ENCODE data around the gene DOCK2.
"Not testable (repeated sequence)": the region's sequence is repeated elsewhere in the genome, so short reads cannot be mapped to it uniquely, and the experiment has no call there.

DOCK2 gene

GRCh38 chr5:169757016-169757415, 119.9 kb downstream of the DOCK2 start:
- Histone ChIP-seq H3K4me3 (ENCODE audit: low read depth in 1 of 5, low read length in 5 of 5) (no peak overlapping the region), H3K27ac (ENCODE audit: low read depth, low read length) (no peak overlapping the region), H3K36me3 (ENCODE audit: control insufficient read depth in 5 of 5, insufficient read depth in 5 of 5, low read length in 5 of 5) (peaks cover 0 to 9% (median 0%) of the 10 kb centered on the region in 5 donors), H3K9ac (ENCODE audit: low read length in 5 of 5) (no peak overlapping the region), H3K27me3 (ENCODE audit: control insufficient read depth in 5 of 5, insufficient read depth in 4 of 5, low read length in 5 of 5) (no peaks in the 10 kb centered on the region), H3K9me3 (ENCODE audit: control insufficient read depth in 5 of 5, low read length in 5 of 5) (no peaks in the 10 kb centered on the region), H3K4me1 (ENCODE audit: control insufficient read depth in 5 of 5, insufficient read depth in 5 of 5, low read length in 5 of 5) (peaks cover 0 to 3% (median 0%) of the 10 kb centered on the region in 5 donors)

GRCh38 chr5:169758886-169759285, 121.8 kb downstream of the DOCK2 start:
- Histone ChIP-seq H3K27me3 (ENCODE audit: control insufficient read depth in 5 of 5, insufficient read depth in 4 of 5, low read length in 5 of 5) (no peaks in the 10 kb centered on the region), H3K9me3 (ENCODE audit: control insufficient read depth in 5 of 5, low read length in 5 of 5) (no peaks in the 10 kb centered on the region), H3K27ac (ENCODE audit: low read depth, low read length) (no peak overlapping the region), H3K4me1 (ENCODE audit: control insufficient read depth in 5 of 5, insufficient read depth in 5 of 5, low read length in 5 of 5) (peaks cover 0 to 1% (median 0%) of the 10 kb centered on the region in 5 donors), H3K4me3 (ENCODE audit: low read depth in 1 of 5, low read length in 5 of 5) (no peak overlapping the region), H3K36me3 (ENCODE audit: control insufficient read depth in 5 of 5, insufficient read depth in 5 of 5, low read length in 5 of 5) (peaks cover 0 to 9% (median 0%) of the 10 kb centered on the region in 5 donors), H3K9ac (ENCODE audit: low read length in 5 of 5) (no peak overlapping the region)

GRCh38 chr5:169760229-169760628, 123.2 kb downstream of the DOCK2 start:
- no peaks in the 10 kb centered on the region for H3K9me3 ChIP-seq (ENCODE audit: control insufficient read depth in 5 of 5, low read length in 5 of 5)
- no peak overlapping the region for H3K9ac ChIP-seq (ENCODE audit: low read length in 5 of 5)
- no peak overlapping the region for H3K27ac ChIP-seq (ENCODE audit: low read depth, low read length)
- peaks cover 0 to 13% (median 0%) of the 10 kb centered on the region in 5 donors for H3K36me3 ChIP-seq (ENCODE audit: control insufficient read depth in 5 of 5, insufficient read depth in 5 of 5, low read length in 5 of 5)
- no peaks in the 10 kb centered on the region for H3K27me3 ChIP-seq (ENCODE audit: control insufficient read depth in 5 of 5, insufficient read depth in 4 of 5, low read length in 5 of 5)
- H3K4me1 ChIP-seq (ENCODE audit: control insufficient read depth in 5 of 5, insufficient read depth in 5 of 5, low read length in 5 of 5) = no peaks in the 10 kb centered on the region
- H3K4me3 ChIP-seq (ENCODE audit: low read depth in 1 of 5, low read length in 5 of 5) = no peak overlapping the region

DNA sequence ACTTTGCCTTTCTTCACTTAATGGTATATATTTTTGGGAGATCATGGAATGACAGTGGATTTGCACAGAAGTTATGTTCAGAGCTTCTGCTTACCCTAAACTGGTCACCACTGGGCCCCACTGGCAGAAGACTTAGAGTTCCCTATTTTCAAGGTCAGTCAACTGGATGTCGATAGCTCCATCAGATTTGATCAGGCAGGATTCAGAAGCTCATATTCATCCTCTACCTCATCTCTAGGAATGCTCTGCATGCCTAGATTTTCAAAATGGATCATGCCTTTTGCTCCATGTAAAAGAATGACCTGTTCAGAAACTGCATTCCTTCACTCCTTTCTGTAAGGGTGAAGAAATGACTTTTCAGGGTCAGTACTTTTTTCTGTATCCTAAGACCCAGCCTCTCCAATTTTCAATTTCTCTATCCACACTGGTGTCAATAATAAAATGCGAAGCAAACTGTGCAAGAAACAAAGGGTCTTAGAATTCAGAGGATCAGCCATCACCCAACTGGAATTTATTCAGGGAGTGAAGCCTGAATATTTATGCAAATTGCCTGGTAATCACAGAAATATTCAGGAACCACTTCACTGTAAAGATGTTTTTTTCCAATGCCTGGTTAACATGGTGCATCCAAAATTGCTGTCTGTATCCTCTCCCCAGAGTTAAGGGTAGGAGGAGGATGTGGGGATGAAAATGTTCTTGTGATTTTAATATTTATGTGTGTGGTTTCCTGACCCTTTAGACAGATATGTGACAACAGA, 125.4 kb downstream of the DOCK2 start:
- Histone ChIP-seq H3K36me3 (ENCODE audit: control insufficient read depth in 5 of 5, insufficient read depth in 5 of 5, low read length in 5 of 5) (peaks cover 0 to 6% (median 0%) of the 10 kb centered on the region in 5 donors), H3K4me1 (ENCODE audit: control insufficient read depth in 5 of 5, insufficient read depth in 5 of 5, low read length in 5 of 5) (no peaks in the 10 kb centered on the region), H3K9me3 (ENCODE audit: control insufficient read depth in 5 of 5, low read length in 5 of 5) (no peaks in the 10 kb centered on the region), H3K27ac (ENCODE audit: low read depth, low read length) (no peak overlapping the region), H3K4me3 (ENCODE audit: low read depth in 1 of 5, low read length in 5 of 5) (no peak overlapping the region), H3K27me3 (ENCODE audit: control insufficient read depth in 5 of 5, insufficient read depth in 4 of 5, low read length in 5 of 5) (no peaks in the 10 kb centered on the region), H3K9ac (ENCODE audit: low read length in 5 of 5) (no peak overlapping the region)

DNA sequence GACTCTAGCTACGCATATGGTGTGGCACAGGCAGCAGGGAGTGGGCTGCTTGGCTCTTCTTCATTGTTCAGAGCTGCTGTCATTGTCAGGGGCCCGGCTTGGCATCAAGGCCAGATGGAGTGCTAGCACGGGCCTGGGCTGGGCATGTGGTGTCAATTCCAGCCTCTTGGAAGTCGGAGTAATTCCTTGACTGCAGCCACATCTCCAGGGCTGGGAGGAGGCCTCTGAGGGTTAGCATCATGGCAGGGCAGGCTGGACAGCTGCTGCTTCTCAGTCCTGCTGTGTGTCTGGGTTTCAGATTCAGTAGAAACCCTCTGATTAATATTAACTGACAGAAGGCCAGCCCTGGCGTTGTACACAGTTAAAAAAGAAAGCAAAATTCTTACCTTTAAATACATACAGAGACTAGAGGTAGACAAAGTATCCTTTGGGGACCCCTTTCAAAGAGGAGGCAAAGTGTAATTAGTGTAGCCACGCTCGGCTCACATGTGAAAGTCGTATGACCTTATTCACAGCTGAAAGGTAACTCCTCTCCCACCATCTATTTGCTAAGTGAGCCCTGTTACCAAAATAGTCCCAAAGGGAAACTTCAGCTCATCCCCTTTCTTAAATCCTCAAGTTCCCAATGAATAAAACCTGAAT, 126.4 kb downstream of the DOCK2 start:
- no peaks in the 10 kb centered on the region for H3K27me3 ChIP-seq (ENCODE audit: control insufficient read depth in 5 of 5, insufficient read depth in 4 of 5, low read length in 5 of 5)
- no peaks in the 10 kb centered on the region for H3K9me3 ChIP-seq (ENCODE audit: control insufficient read depth in 5 of 5, low read length in 5 of 5)
- no peak overlapping the region for H3K27ac ChIP-seq (ENCODE audit: low read depth, low read length)
- H3K4me3 ChIP-seq (ENCODE audit: low read depth in 1 of 5, low read length in 5 of 5) = no peak overlapping the region
- H3K4me1 ChIP-seq (ENCODE audit: control insufficient read depth in 5 of 5, insufficient read depth in 5 of 5, low read length in 5 of 5) = no peaks in the 10 kb centered on the region
- peaks cover 0 to 6% (median 0%) of the 10 kb centered on the region in 5 donors for H3K36me3 ChIP-seq (ENCODE audit: control insufficient read depth in 5 of 5, insufficient read depth in 5 of 5, low read length in 5 of 5)
- H3K9ac ChIP-seq (ENCODE audit: low read length in 5 of 5) = no peak overlapping the region

- Histone ChIP-seq H3K36me3 (ENCODE audit: control insufficient read depth in 5 of 5, insufficient read depth in 5 of 5, low read length in 5 of 5) (peaks cover 0 to 6% (median 0%) of the 10 kb centered on the region in 5 donors), H3K27me3 (ENCODE audit: control insufficient read depth in 5 of 5, insufficient read depth in 4 of 5, low read length in 5 of 5) (no peaks in the 10 kb centered on the region), H3K27ac (ENCODE audit: low read depth, low read length) (no peak overlapping the region), H3K9ac (ENCODE audit: low read length in 5 of 5) (no peak overlapping the region), H3K4me1 (ENCODE audit: control insufficient read depth in 5 of 5, insufficient read depth in 5 of 5, low read length in 5 of 5) (no peaks in the 10 kb centered on the region), H3K4me3 (ENCODE audit: low read depth in 1 of 5, low read length in 5 of 5) (no peak overlapping the region), H3K9me3 (ENCODE audit: control insufficient read depth in 5 of 5, low read length in 5 of 5) (no peaks in the 10 kb centered on the region)
Measured at GRCh38 chr5:169764018-169764378, 126.9 kb downstream of the DOCK2 start.

DNA sequence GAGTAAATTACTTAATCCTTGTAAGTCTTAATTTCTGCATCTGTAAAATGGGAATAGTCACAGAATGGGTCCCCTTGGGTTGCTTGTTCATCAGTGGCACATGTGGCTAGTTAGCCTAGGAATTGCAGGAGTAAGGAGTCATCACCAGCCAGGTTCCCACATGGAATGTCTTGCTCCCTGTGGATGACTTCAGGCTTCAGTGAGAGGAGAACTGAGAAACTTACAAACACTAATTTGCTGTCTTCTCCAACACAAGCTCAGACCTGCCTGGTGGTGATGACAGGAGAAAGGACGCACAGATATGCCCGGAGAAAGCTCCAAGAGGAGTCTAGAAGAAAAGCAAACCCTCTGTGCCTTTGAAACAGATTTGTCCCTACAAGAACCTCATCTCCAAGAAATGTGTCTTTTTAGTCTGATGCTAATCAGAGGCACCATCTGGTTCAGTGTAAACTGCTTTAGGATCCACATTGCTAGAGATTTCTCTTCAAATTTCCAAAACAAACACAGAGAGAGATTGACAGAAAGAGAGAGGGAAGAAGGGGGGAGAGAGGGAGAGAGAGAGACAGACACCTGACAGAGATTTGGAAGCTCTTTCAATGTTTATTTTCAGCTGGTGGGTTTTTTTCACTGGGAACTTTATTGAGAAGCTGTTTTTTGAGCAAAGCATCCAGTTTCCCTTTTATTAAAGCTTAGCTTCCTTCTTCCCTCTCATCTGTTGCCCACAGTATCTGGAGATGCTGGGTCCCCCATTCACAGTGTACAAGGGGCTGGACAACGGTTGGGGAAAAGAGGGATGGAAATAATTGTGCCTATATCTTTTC, 128.3 kb downstream of the DOCK2 start:
- no peak overlapping the region for H3K4me3 ChIP-seq (ENCODE audit: low read depth in 1 of 5, low read length in 5 of 5)
- no peak overlapping the region for H3K27ac ChIP-seq (ENCODE audit: low read depth, low read length)
- H3K9ac ChIP-seq (ENCODE audit: low read length in 5 of 5) = no peak overlapping the region
- H3K27me3 ChIP-seq (ENCODE audit: control insufficient read depth in 5 of 5, insufficient read depth in 4 of 5, low read length in 5 of 5) = peaks cover 0 to 3% (median 0%) of the 10 kb centered on the region in 5 donors
- no peaks in the 10 kb centered on the region for H3K4me1 ChIP-seq (ENCODE audit: control insufficient read depth in 5 of 5, insufficient read depth in 5 of 5, low read length in 5 of 5)
- peaks cover 0 to 6% (median 0%) of the 10 kb centered on the region in 5 donors for H3K36me3 ChIP-seq (ENCODE audit: control insufficient read depth in 5 of 5, insufficient read depth in 5 of 5, low read length in 5 of 5)
- no peaks in the 10 kb centered on the region for H3K9me3 ChIP-seq (ENCODE audit: control insufficient read depth in 5 of 5, low read length in 5 of 5)

- H3K36me3 ChIP-seq (ENCODE audit: control insufficient read depth in 5 of 5, insufficient read depth in 5 of 5, low read length in 5 of 5); H3K9ac ChIP-seq (ENCODE audit: low read length in 5 of 5); H3K27ac ChIP-seq (ENCODE audit: low read depth, low read length); H3K4me3 ChIP-seq (ENCODE audit: low read depth in 1 of 5, low read length in 5 of 5); H3K27me3 ChIP-seq (ENCODE audit: control insufficient read depth in 5 of 5, insufficient read depth in 4 of 5, low read length in 5 of 5); H3K9me3 ChIP-seq (ENCODE audit: control insufficient read depth in 5 of 5, low read length in 5 of 5); H3K4me1 ChIP-seq (ENCODE audit: control insufficient read depth in 5 of 5, insufficient read depth in 5 of 5, low read length in 5 of 5): not testable (repeated sequence)
Measured at GRCh38 chr5:169766943-169767342, 129.9 kb downstream of the DOCK2 start.

DNA sequence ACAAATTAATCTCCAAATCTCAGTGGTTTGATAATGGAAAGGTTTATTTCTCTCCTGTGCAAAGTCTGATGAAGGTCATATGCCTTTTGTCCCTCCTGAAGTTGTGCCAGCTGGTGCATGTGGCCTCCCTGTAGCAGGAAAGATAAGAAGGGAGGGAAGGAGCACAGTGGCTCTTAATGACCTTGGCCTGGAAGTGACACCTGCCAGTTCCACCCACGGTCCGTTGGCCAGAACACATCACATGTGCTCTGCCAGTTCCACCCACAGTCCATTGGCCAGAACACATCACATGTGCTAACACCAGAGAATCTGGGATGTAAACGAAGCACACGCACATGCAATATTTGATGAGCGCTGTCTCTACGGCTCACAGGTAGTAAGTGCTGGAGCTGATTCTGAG, 130.9 kb downstream of the DOCK2 start:
- Histone ChIP-seq H3K9ac (ENCODE audit: low read length in 5 of 5) (no peak overlapping the region), H3K4me1 (ENCODE audit: control insufficient read depth in 5 of 5, insufficient read depth in 5 of 5, low read length in 5 of 5) (no peaks in the 10 kb centered on the region), H3K27ac (ENCODE audit: low read depth, low read length) (no peak overlapping the region), H3K27me3 (ENCODE audit: control insufficient read depth in 5 of 5, insufficient read depth in 4 of 5, low read length in 5 of 5) (peaks cover 0 to 3% (median 0%) of the 10 kb centered on the region in 5 donors), H3K4me3 (ENCODE audit: low read depth in 1 of 5, low read length in 5 of 5) (no peak overlapping the region), H3K9me3 (ENCODE audit: control insufficient read depth in 5 of 5, low read length in 5 of 5) (no peaks in the 10 kb centered on the region), H3K36me3 (ENCODE audit: control insufficient read depth in 5 of 5, insufficient read depth in 5 of 5, low read length in 5 of 5) (peaks cover 0 to 3% (median 0%) of the 10 kb centered on the region in 5 donors)

DNA sequence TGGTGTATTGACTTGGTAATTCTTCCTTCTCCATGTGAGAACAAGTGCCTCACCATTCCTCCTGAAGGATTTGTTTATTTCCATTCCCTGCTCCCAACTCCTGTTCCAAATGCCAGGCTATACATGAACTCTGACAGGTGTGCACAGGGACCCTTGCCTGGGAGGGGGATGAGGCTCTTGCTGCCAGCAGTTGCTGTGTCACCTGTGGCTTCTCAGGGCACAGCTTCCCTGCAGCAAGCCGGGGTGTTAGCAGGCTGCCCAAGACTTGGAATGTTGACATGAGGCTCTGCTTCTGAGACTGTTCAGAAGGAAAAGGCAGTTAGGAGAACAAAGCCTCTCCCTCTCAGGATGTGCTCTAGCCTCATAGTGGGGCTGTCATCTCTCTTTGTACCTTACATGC, 131.3 kb downstream of the DOCK2 start:
- Histone ChIP-seq H3K9ac (ENCODE audit: low read length in 5 of 5) (no peak overlapping the region), H3K36me3 (ENCODE audit: control insufficient read depth in 5 of 5, insufficient read depth in 5 of 5, low read length in 5 of 5) (peaks cover 0 to 3% (median 0%) of the 10 kb centered on the region in 5 donors)

More for the DNA sequence above, 131.3 kb downstream of the DOCK2 start:
- Histone ChIP-seq H3K4me1 (ENCODE audit: control insufficient read depth in 5 of 5, insufficient read depth in 5 of 5, low read length in 5 of 5) (no peaks in the 10 kb centered on the region), H3K4me3 (ENCODE audit: low read depth in 1 of 5, low read length in 5 of 5) (no peak overlapping the region), H3K27me3 (ENCODE audit: control insufficient read depth in 5 of 5, insufficient read depth in 4 of 5, low read length in 5 of 5) (peaks cover 0 to 3% (median 0%) of the 10 kb centered on the region in 5 donors), H3K27ac (ENCODE audit: low read depth, low read length) (no peak overlapping the region), H3K9me3 (ENCODE audit: control insufficient read depth in 5 of 5, low read length in 5 of 5) (no peaks in the 10 kb centered on the region)

All from subcutaneous abdominal adipose tissue (tissue), 5 donors.